Islet of Langerhans (tissue), 1 donor: ENCODE measurements around the gene C1orf141.
A peak's percentile ranks its signal among the peaks of the same experiment; 100 is the strongest.
"Not testable (repeated sequence)": the region's sequence is repeated elsewhere in the genome, so short reads cannot be mapped to it uniquely, and the experiment has no call there.

Source experiments
- FAIRE-seq: peaks from one replicate; lab custom pipeline; 2011; peaks lifted over from hg19 to GRCh38; lab: Jason Lieb, UNC

Gene C1orf141

GRCh38 chr1:67085326-67085725 lies 49.4 kb downstream of the C1orf141 start:
- FAIRE-seq: no peak

- no peak for FAIRE-seq
These were observed 49.9 kb downstream of the C1orf141 start for GRCh38 chr1:67084765-67085318.

- FAIRE-seq: no peak
These were observed 56.5 kb downstream of the C1orf141 start for GRCh38 chr1:67078291-67078690.

GRCh38 chr1:67077593-67077992 lies 57.2 kb downstream of the C1orf141 start:
- no peak for FAIRE-seq

- no peak for FAIRE-seq
These were observed 62.0 kb downstream of the C1orf141 start for GRCh38 chr1:67072749-67073148.

- not testable (repeated sequence) for FAIRE-seq
These were observed 67.1 kb downstream of the C1orf141 start for GRCh38 chr1:67067655-67068054.

GRCh38 chr1:67062412-67062811 lies 72.4 kb downstream of the C1orf141 start:
- no peak for FAIRE-seq

GRCh38 chr1:67061266-67061665 lies 73.5 kb downstream of the C1orf141 start:
- no peak for FAIRE-seq

GRCh38 chr1:67060811-67061218 lies 74.0 kb downstream of the C1orf141 start:
- FAIRE-seq: no peak

GRCh38 chr1:67059346-67059745 lies 75.4 kb downstream of the C1orf141 start:
- no peak for FAIRE-seq

GRCh38 chr1:67058761-67059160 lies 76.0 kb downstream of the C1orf141 start:
- FAIRE-seq: no peak

GRCh38 chr1:67058242-67058641 lies 76.5 kb downstream of the C1orf141 start:
- FAIRE-seq: no peak

GRCh38 chr1:67053785-67054772 lies 80.7 kb downstream of the C1orf141 start, which contains the start of gene SLC35D1:
TSS of gene SLC35D1 (minus strand) at chr1:67054148. CDS start at chr1:67054013, 135 bp downstream.
- FAIRE-seq: no peak

- no peak for FAIRE-seq
These were observed 81.3 kb downstream of the C1orf141 start for GRCh38 chr1:67053535-67053784.

GRCh38 chr1:67052741-67053534 lies 81.8 kb downstream of the C1orf141 start:
- no peak for FAIRE-seq

GRCh38 chr1:67051196-67051595 lies 83.6 kb downstream of the C1orf141 start:
- peak; percentile 21 for FAIRE-seq

GRCh38 chr1:67044631-67045270 lies 90.0 kb downstream of the C1orf141 start:
- no peak for FAIRE-seq

- no peak for FAIRE-seq
These were observed 91.4 kb downstream of the C1orf141 start for GRCh38 chr1:67043366-67043765.
